ENCODE measurements around the gene CHST3.

Gene CHST3

DNA sequence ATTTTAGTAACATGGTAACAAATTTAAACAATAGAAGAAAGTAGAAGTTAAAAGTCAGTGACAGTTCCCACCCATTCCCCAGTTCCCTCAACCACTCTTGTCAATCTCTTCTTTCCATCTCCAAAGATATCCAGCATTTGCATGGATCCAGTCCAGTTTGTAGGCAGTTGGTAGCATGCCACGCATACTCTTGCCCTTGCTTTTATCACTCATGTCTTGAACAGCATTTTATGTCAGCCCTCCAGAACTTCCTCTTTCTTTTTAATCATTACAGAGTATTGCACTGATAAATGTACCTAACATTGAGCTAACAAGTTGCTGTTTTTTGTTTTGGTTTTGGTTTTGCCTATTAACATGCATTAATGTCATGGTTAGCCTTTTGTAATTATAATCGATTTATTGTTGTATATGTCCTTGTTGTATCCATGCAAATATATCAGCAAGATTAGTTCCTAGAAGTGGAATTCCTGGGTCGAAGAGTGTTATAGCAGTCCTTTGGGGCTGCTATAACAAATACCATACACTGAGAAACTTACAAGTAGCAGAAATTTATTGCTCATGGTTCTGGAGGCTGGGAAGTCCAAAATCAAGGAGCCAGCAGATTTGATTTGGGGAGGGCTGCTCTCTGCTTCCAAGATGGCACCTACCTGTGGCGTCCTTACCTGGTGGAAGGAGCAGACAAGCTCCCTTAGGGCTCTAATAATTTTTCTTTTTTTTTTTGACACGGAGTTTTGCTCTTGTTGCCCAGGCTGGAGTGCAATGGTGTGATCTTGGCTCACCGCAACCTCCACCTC is 25.7 kb downstream of the CHST3 start:
- Histone ChIP-seq H3K79me2 (ENCODE audit: insufficient read depth, low read length) (no peaks in the 10 kb centered on the region), H3K27ac (ENCODE audit: low read depth, low read length) (no peak overlapping the region), H3K9ac (ENCODE audit: low read length) (no peak overlapping the region), H3K9me2 (replicated peaks; ENCODE audit: insufficient read depth, low read length) (no peaks in the 10 kb centered on the region), H3K9me3 (ENCODE audit: insufficient read depth, low read length) (no peaks in the 10 kb centered on the region), H2AFZ (ENCODE audit: low read depth, low read length, severe bottlenecking) (no peak overlapping the region), H3K4me3 (ENCODE audit: insufficient read depth, low read length, poor library complexity, severe bottlenecking) (no peak overlapping the region), H3K27me3 (ENCODE audit: low read length) (no peaks in the 10 kb centered on the region), H3F3A (ENCODE audit: insufficient read depth) (no peaks in the 10 kb centered on the region), H3K36me3 (ENCODE audit: low read length) (no peaks in the 10 kb centered on the region), H3K4me2 (ENCODE audit: low read depth, low read length, poor library complexity, severe bottlenecking) (no peak overlapping the region), H4K20me1 (ENCODE audit: low read depth, low read length) (no peaks in the 10 kb centered on the region)
- TF ChIP-seq, protein P1, sequence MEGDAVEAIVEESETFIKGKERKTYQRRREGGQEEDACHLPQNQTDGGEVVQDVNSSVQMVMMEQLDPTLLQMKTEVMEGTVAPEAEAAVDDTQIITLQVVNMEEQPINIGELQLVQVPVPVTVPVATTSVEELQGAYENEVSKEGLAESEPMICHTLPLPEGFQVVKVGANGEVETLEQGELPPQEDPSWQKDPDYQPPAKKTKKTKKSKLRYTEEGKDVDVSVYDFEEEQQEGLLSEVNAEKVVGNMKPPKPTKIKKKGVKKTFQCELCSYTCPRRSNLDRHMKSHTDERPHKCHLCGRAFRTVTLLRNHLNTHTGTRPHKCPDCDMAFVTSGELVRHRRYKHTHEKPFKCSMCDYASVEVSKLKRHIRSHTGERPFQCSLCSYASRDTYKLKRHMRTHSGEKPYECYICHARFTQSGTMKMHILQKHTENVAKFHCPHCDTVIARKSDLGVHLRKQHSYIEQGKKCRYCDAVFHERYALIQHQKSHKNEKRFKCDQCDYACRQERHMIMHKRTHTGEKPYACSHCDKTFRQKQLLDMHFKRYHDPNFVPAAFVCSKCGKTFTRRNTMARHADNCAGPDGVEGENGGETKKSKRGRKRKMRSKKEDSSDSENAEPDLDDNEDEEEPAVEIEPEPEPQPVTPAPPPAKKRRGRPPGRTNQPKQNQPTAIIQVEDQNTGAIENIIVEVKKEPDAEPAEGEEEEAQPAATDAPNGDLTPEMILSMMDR (IDR thresholded peaks at IDR 0.05; ENCODE audit: insufficient read depth, low read length, poor library complexity, severe bottlenecking), result no peak
- no peak for TF ChIP-seq EZH2phosphoT487 (conservative IDR thresholded peaks at IDR 0.05; ENCODE audit: low read length)

DNA sequence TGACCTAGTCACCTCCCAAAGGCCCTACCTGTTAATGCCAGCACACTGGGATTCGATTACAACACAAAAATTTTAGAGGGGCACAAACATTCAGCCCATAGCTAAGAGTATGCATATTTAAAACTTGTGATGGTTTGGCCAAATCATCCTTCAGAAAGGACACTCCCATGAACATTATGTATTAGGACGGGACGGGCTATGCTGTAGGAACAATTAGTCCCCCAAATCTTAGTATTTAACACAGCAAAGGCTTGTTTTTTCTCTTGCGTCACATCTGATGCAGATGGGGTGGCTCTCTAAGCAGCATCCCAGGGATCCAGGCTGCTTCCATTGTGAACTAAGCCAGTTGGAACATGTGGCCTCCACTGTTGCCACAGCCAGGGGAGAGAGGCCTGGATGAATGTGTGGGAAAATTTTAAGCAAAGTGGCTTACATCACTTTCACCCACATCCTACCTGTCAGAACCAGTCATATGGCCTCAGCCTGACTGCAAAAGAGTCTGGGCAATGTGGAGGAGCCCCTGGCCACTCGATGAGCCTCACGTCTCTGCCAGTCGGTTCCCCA is 26.6 kb downstream of the CHST3 start:
- no peaks in the 10 kb centered on the region for H3K9me3 ChIP-seq (ENCODE audit: insufficient read depth, low read length)
- no peaks in the 10 kb centered on the region for H3F3A ChIP-seq (ENCODE audit: insufficient read depth)
- H3K9me2 ChIP-seq (replicated peaks; ENCODE audit: insufficient read depth, low read length), result no peaks in the 10 kb centered on the region
- H3K79me2 ChIP-seq (ENCODE audit: insufficient read depth, low read length), result no peaks in the 10 kb centered on the region
- H3K9ac ChIP-seq (ENCODE audit: low read length), result no peak overlapping the region
- no peak for TF ChIP-seq EZH2phosphoT487 (conservative IDR thresholded peaks at IDR 0.05; ENCODE audit: low read length)
- TF ChIP-seq, protein P1 (IDR thresholded peaks at IDR 0.05; ENCODE audit: insufficient read depth, low read length, poor library complexity, severe bottlenecking), result no peak
- no peaks in the 10 kb centered on the region for H4K20me1 ChIP-seq (ENCODE audit: low read depth, low read length)
- no peaks in the 10 kb centered on the region for H3K36me3 ChIP-seq (ENCODE audit: low read length)
- no peak overlapping the region for H3K27ac ChIP-seq (ENCODE audit: low read depth, low read length)
- no peak overlapping the region for H2AFZ ChIP-seq (ENCODE audit: low read depth, low read length, severe bottlenecking)
- H3K27me3 ChIP-seq (ENCODE audit: low read length), result no peaks in the 10 kb centered on the region
- H3K4me2 ChIP-seq (ENCODE audit: low read depth, low read length, poor library complexity, severe bottlenecking), result no peak overlapping the region
- no peak overlapping the region for H3K4me3 ChIP-seq (ENCODE audit: insufficient read depth, low read length, poor library complexity, severe bottlenecking)

DNA sequence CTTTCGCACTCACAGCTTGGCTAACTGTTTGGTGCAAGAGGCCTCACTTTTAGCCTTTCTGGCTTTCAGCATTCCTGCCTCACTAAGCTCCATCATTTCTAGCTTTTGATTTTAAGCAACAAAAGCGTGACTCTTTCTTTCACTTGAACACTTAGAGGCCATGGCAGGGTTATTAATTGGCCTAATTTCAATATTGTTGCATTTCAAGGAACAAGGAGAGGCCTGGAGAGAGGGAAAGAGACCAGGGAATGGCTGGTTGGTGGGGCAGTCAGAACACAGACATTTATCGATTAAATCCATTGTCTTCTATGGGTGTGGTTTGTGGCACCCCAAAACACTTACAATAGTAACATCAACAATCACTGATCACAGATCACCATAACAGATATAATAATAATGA is 31.3 kb downstream of the CHST3 start:
- H3K9me2 ChIP-seq (replicated peaks; ENCODE audit: insufficient read depth, low read length), result no peaks in the 10 kb centered on the region

More for the DNA sequence above, 31.3 kb downstream of the CHST3 start:
- TF ChIP-seq, protein P1 (IDR thresholded peaks at IDR 0.05; ENCODE audit: insufficient read depth, low read length, poor library complexity, severe bottlenecking), result no peak
- TF ChIP-seq EZH2phosphoT487 (conservative IDR thresholded peaks at IDR 0.05; ENCODE audit: low read length), result no peak
- Histone ChIP-seq H3K79me2 (ENCODE audit: insufficient read depth, low read length) (no peaks in the 10 kb centered on the region), H3K4me2 (ENCODE audit: low read depth, low read length, poor library complexity, severe bottlenecking) (no peak overlapping the region), H3K27me3 (ENCODE audit: low read length) (no peaks in the 10 kb centered on the region), H3K27ac (ENCODE audit: low read depth, low read length) (no peak overlapping the region), H3K4me3 (ENCODE audit: insufficient read depth, low read length, poor library complexity, severe bottlenecking) (no peak overlapping the region), H3K9ac (ENCODE audit: low read length) (no peak overlapping the region), H3K36me3 (ENCODE audit: low read length) (no peaks in the 10 kb centered on the region), H3F3A (ENCODE audit: insufficient read depth) (no peaks in the 10 kb centered on the region), H2AFZ (ENCODE audit: low read depth, low read length, severe bottlenecking) (no peak overlapping the region), H3K9me3 (ENCODE audit: insufficient read depth, low read length) (no peaks in the 10 kb centered on the region), H4K20me1 (ENCODE audit: low read depth, low read length) (no peaks in the 10 kb centered on the region)
